GM21576 (cell line): ENCODE measurements around the gene EIF5A.
"Not testable (repeated sequence)": the region's sequence is repeated elsewhere in the genome, so short reads cannot be mapped to it uniquely, and the experiment has no call there.

ENCODE experiments used
- ATAC-seq: cut with Tn5 transposase; IDR thresholded peaks from one replicate; pipeline ENCODE4 v1.9.1; 2021; ENCODE audit warnings: mild to moderate bottlenecking, moderate library complexity; ENCODE audit not compliant: unreplicated experiment

EIF5A gene

GRCh38 chr17:7329374-7329996 lies 22.1 kb downstream of the EIF5A start:
- ATAC-seq, result peak; percentile 46

- ATAC-seq, result peak; percentile 32
Observed at GRCh38 chr17:7329997-7330637, 22.7 kb downstream of the EIF5A start.

GRCh38 chr17:7330638-7331015 lies 23.2 kb downstream of the EIF5A start:
- ATAC-seq, result no peak

GRCh38 chr17:7332111-7332510 lies 24.7 kb downstream of the EIF5A start:
- ATAC-seq, result no peak

GRCh38 chr17:7332600-7333069 lies 25.2 kb downstream of the EIF5A start:
- ATAC-seq, result not testable (repeated sequence)

- ATAC-seq, result no peak
Observed at GRCh38 chr17:7334938-7335538, 27.6 kb downstream of the EIF5A start.

- not testable (repeated sequence) for ATAC-seq
Observed at GRCh38 chr17:7335765-7336164, 28.3 kb downstream of the EIF5A start.

- ATAC-seq, result peak; percentile 53
Observed at GRCh38 chr17:7336240-7337175, 29.1 kb downstream of the EIF5A start, which contains the start of gene ACAP1. TSS of gene ACAP1 (plus strand) at chr17:7336529. CDS start at chr17:7336735, 206 bp downstream.

- ATAC-seq, result not testable (repeated sequence)
Observed at GRCh38 chr17:7337600-7337999, 30.2 kb downstream of the EIF5A start.

- no peak for ATAC-seq
Observed at GRCh38 chr17:7340179-7340578, 32.8 kb downstream of the EIF5A start.

GRCh38 chr17:7341842-7342241 lies 34.4 kb downstream of the EIF5A start:
- no peak for ATAC-seq

GRCh38 chr17:7343250-7343649 lies 35.8 kb downstream of the EIF5A start:
- ATAC-seq, result no peak

- no peak for ATAC-seq
Observed at GRCh38 chr17:7346761-7347614, 39.6 kb downstream of the EIF5A start.

- no peak for ATAC-seq
Observed at GRCh38 chr17:7347630-7348477, 40.4 kb downstream of the EIF5A start.

GRCh38 chr17:7348478-7349242 lies 41.2 kb downstream of the EIF5A start:
- ATAC-seq, result no peak

- ATAC-seq, result peak; percentile 57
Observed at GRCh38 chr17:7351665-7352502, 44.5 kb downstream of the EIF5A start, which contains the start of gene KCTD11. TSS of gene KCTD11 (plus strand) at chr17:7352162.

GRCh38 chr17:7352503-7352889 lies 45.1 kb downstream of the EIF5A start:
- no peak for ATAC-seq
